HG02943 (cell line): ENCODE measurements around the gene GGTA1.

ENCODE experiments used
- ATAC-seq: cut with Tn5 transposase; IDR thresholded peaks from one replicate; pipeline ENCODE4 v1.9.1; 2021; ENCODE audit warnings: mild to moderate bottlenecking, low read depth, moderate library complexity; ENCODE audit not compliant: unreplicated experiment

The GGTA1 gene

DNA sequence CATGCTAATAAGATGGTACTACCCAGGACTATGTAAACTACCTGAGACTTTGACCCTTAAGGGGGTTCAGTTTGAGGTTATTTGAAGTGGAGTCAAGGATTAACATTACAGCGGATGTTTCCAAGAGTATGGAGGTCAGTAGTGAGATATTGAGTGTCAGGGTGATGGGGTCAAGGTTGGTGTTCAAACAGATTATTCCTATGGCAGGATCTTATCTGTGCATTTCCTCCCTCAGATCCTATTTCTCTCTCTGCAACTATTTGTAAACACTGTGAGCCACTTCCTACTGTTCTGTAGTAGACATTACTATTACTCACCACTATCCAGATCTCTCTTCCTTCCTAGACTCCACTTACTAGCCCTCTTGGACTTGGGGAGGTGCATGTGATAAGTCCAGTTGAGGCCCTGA lies 75.6 kb downstream of the GGTA1 start:
- ATAC-seq, result no peak

DNA sequence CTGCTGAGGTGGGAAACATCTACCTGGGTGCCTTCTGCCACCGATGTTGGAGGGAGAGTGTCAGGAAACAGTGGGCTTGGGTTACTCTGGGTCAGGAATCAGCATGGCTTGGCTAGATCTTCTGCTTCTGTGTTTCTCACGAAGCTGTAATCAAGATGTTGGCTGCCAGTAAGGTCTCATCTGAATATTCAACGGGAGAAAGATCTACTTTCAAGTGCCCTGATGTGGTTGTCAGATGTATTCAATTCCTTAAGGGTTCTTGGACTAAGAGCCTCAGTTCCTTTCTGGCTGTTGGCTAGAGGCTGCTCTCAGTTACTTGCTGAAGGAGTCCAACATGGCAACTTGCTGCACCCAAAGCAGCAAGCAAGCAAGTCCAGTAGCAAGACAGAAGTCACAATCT lies 87.7 kb downstream of the GGTA1 start:
- ATAC-seq, result no peak

DNA sequence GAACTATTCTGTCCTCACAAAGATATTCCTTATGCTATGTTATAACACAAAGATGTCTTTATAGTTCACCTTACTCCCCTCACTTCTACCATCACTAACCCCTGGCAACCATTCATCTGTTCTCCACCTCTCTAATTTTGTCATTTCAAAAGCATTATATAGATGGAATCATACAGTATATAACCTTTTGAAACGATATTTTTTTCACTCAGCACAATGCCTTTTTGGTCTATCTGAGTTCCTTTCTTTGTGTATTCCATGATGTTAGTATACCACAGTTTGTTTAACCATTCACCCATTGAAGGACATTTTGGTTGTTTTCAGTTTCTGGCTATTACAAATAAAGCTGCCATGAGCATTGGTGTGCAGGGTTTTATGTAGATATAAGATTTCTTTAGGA lies 93.7 kb downstream of the GGTA1 start:
- ATAC-seq, result no peak
